Duodenal mucosa (tissue), 2 donors: ENCODE results near the gene ZNF74.
A peak's percentile ranks its signal among the peaks of the same experiment; 100 is the strongest.

Source experiments
- H3K27ac ChIP-seq: one replicate; pipeline ENCODE4 v1.7.0; 2013; ENCODE audit warnings: low read depth, low read length
- H3K27me3 ChIP-seq, 2 donors: one replicate each; pipeline ENCODE4 v1.7.0; 2013; ENCODE audit warnings: low read length in 2 of 2, control low read depth in 1 of 2; ENCODE audit not compliant: insufficient read depth in 2 of 2, control insufficient read depth in 1 of 2
- H3K36me3 ChIP-seq, 2 donors: one replicate each; pipeline ENCODE4 v1.7.0; 2013; ENCODE audit warnings: low read length in 2 of 2, control low read depth in 1 of 2; ENCODE audit not compliant: insufficient read depth in 2 of 2, control insufficient read depth in 1 of 2
- H3K4me1 ChIP-seq, 2 donors: one replicate each; pipeline ENCODE4 v1.7.0; 2013; ENCODE audit warnings: low read length in 2 of 2, control low read depth in 1 of 2; ENCODE audit not compliant: insufficient read depth in 2 of 2, control insufficient read depth in 1 of 2
- H3K4me3 ChIP-seq, 2 donors: one replicate each; pipeline ENCODE4 v1.7.0; 2013; ENCODE audit warnings: low read length in 2 of 2, low read depth in 1 of 2
- H3K9ac ChIP-seq, 2 donors: one replicate each; pipeline ENCODE4 v1.7.0; 2013; ENCODE audit warnings: low read length in 2 of 2, low read depth in 1 of 2
- H3K9me3 ChIP-seq, 2 donors: one replicate each; pipeline ENCODE4 v1.7.0; 2013; ENCODE audit warnings: low read length in 2 of 2, control low read depth in 1 of 2; ENCODE audit not compliant: control insufficient read depth in 1 of 2

ZNF74 gene

DNA sequence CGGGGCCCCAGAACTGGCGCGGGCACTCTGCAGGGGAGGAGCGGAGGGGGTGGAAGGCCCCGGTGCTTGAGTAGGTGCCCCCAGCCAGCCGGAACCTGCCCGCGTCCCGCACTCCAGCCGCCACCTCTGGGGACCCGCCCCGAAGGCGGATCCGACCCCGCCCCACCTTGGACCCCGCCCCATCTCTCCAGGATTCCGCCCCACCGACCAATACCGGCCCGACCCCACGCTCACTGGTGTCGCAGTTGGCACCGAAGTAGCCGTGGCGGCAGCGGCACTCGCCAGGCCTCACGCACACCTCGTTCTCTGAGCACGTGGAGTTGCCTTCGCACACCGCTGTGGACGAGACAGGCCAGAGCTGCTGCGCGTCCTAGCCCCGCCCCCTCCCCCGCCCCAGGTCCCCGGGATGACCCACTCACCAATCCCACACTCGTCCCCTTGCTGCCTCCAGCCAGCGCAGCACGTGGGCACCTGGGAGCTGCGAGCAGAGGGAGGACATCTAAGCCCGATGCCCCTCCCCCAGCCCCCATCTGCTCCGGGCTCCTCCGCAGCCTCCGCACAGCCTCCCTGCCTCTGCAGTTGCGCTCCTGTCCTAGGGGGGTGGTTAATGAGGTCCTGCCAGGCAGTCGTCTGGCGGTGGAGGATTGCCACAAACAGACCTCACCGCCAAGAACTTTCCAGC lies 37.7 kb downstream of the ZNF74 start:
- Histone ChIP-seq H3K9me3 (no peaks in the 10 kb centered on the region), H3K27ac (no peak overlapping the region), H3K36me3 (no peaks in the 10 kb centered on the region), H3K4me1 (peaks cover 19 to 33% of the 10 kb centered on the region in 2 donors), H3K27me3 (peaks cover 72 to 79% of the 10 kb centered on the region in 2 donors), H3K4me3 (peak overlapping the region in 1 of 2 donors; percentile 52), H3K9ac (no peak overlapping the region)

DNA sequence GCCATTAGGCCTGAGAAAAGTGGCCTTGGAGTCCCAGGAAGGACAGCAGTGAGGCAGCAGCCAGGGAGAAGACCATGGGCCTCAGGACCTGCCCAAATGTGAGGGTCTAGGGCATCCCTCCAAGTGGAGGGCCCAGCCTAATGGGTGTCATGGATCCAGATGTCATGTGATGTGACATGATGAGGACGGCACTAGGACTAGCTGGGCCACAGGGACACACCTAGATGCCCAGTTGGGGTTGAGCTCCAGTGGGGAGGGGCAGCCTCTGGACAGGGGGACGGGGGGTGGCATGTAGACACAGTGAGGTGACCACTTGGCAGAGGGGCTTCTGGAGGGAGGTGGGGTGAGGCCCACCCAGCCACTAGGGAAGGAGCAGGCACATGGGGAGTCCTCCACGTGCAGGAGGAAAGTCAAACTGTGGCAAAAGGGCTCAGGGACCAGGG lies 38.3 kb downstream of the ZNF74 start:
- Histone ChIP-seq H3K4me3 (no peak overlapping the region), H3K27ac (no peak overlapping the region), H3K9me3 (no peaks in the 10 kb centered on the region), H3K27me3 (peaks cover 75 to 80% of the 10 kb centered on the region in 2 donors), H3K36me3 (no peaks in the 10 kb centered on the region), H3K4me1 (peaks cover 19 to 38% of the 10 kb centered on the region in 2 donors), H3K9ac (no peak overlapping the region)

- no peaks in the 10 kb centered on the region for H3K36me3 ChIP-seq
- peaks cover 74 to 78% of the 10 kb centered on the region in 2 donors for H3K27me3 ChIP-seq
- no peak overlapping the region for H3K4me3 ChIP-seq
- no peak overlapping the region for H3K9ac ChIP-seq
- no peak overlapping the region for H3K27ac ChIP-seq
- no peaks in the 10 kb centered on the region for H3K9me3 ChIP-seq
- peaks cover 19 to 40% of the 10 kb centered on the region in 2 donors for H3K4me1 ChIP-seq
Observed at GRCh38 chr22:20433191-20433590, 39.2 kb downstream of the ZNF74 start.

- peaks cover 17 to 44% of the 10 kb centered on the region in 2 donors for H3K4me1 ChIP-seq
- H3K36me3 ChIP-seq = no peaks in the 10 kb centered on the region
Observed at GRCh38 chr22:20433686-20434241, 39.8 kb downstream of the ZNF74 start.

DNA sequence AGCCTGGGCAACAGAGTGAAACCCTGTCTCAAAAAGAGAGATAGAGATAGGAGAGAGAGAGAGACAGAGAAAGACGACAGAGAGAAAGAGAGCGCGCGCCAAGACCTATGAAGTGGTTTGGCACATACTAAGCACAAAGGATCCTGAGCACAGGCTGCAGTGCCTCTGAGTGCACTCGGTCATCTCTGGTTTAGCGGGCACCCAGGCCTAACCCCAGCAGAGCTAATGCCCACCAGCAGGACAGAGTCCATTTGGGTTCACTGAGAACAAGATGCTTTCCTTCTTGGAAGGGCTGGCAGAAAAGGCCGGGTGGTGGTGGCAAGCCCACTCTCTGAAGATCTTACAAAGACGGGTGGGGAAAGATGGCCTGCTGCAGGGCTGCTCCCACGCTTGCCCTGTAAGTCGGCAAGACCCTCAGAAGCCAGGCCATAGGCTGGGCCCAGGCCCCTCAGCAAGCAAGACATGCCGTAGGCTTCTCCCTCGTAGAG lies 40.4 kb downstream of the ZNF74 start:
- Histone ChIP-seq H3K27me3 (peaks cover 73 to 80% of the 10 kb centered on the region in 2 donors), H3K9me3 (no peaks in the 10 kb centered on the region), H3K9ac (no peak overlapping the region), H3K4me3 (no peak overlapping the region), H3K27ac (no peak overlapping the region), H3K4me1 (peaks cover 13 to 42% of the 10 kb centered on the region in 2 donors), H3K36me3 (no peaks in the 10 kb centered on the region)

More at GRCh38 chr22:20433686-20434241, 39.8 kb downstream of the ZNF74 start:
- H3K9ac ChIP-seq = no peak overlapping the region
- H3K27me3 ChIP-seq = peaks cover 75 to 81% of the 10 kb centered on the region in 2 donors
- H3K4me3 ChIP-seq = no peak overlapping the region
- no peak overlapping the region for H3K27ac ChIP-seq
- H3K9me3 ChIP-seq = no peaks in the 10 kb centered on the region

DNA sequence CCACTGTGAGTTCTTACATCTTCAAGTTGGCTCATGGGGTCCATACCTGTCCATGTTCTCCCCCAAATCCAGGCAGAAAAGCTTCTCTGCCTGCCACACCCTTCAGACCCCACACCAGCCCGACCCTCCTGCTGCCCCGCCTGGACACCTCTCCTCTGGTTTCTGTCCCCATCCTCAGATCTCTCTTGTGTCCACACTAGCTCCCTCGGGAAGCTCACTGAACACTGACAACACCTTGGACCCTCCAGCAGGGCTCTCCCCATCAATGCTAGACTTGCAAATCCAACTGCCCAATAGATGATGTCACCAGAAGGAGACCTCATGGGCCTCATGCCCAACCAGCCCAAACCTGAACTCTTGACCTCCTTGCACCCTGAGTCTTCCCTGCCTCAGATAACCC lies 40.8 kb downstream of the ZNF74 start:
- H3K36me3 ChIP-seq = no peaks in the 10 kb centered on the region
- H3K27ac ChIP-seq = no peak overlapping the region
- H3K4me1 ChIP-seq = peaks cover 13 to 37% of the 10 kb centered on the region in 2 donors
- no peak overlapping the region for H3K4me3 ChIP-seq
- no peak overlapping the region for H3K9ac ChIP-seq
- no peaks in the 10 kb centered on the region for H3K9me3 ChIP-seq
- peaks cover 72 to 76% of the 10 kb centered on the region in 2 donors for H3K27me3 ChIP-seq

GRCh38 chr22:20435436-20436306 lies 41.7 kb downstream of the ZNF74 start:
- peak overlapping the region; percentile 21 to 54 for H3K4me3 ChIP-seq
- H3K9me3 ChIP-seq = no peaks in the 10 kb centered on the region
- peaks cover 0 to 2% of the 10 kb centered on the region in 2 donors for H3K36me3 ChIP-seq
- H3K27me3 ChIP-seq = peaks cover 63 to 67% of the 10 kb centered on the region in 2 donors
- no peak overlapping the region for H3K27ac ChIP-seq
- peaks cover 6 to 29% of the 10 kb centered on the region in 2 donors for H3K4me1 ChIP-seq
- H3K9ac ChIP-seq = no peak overlapping the region

DNA sequence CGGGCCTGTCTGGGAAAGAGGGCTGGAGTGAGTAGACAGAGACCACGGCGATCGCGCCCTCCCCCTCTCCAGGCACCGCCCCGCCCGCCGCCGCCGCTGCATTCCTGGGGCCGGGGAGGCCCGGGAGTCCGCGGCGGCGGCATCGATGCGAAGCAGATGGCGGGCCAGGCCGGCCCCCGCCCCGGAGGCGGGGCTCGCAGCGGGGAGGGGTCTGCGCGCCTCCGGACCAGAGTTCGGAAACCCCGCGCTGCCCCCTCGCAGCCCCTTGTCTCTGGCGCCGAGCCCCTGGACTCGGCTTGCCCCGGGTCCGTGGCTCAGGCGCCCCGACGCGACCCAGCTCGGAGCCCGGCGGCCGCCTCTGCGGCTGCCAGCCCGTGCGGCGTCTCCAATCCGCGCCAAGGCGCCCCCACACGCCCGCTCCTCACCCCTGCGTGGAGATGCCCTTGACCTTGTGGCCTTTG lies 42.4 kb downstream of the ZNF74 start:
- Histone ChIP-seq H3K27me3 (peaks cover 60% of the 10 kb centered on the region in 2 donors), H3K9ac (no peak overlapping the region), H3K4me1 (peaks cover 2 to 22% of the 10 kb centered on the region in 2 donors)

DNA sequence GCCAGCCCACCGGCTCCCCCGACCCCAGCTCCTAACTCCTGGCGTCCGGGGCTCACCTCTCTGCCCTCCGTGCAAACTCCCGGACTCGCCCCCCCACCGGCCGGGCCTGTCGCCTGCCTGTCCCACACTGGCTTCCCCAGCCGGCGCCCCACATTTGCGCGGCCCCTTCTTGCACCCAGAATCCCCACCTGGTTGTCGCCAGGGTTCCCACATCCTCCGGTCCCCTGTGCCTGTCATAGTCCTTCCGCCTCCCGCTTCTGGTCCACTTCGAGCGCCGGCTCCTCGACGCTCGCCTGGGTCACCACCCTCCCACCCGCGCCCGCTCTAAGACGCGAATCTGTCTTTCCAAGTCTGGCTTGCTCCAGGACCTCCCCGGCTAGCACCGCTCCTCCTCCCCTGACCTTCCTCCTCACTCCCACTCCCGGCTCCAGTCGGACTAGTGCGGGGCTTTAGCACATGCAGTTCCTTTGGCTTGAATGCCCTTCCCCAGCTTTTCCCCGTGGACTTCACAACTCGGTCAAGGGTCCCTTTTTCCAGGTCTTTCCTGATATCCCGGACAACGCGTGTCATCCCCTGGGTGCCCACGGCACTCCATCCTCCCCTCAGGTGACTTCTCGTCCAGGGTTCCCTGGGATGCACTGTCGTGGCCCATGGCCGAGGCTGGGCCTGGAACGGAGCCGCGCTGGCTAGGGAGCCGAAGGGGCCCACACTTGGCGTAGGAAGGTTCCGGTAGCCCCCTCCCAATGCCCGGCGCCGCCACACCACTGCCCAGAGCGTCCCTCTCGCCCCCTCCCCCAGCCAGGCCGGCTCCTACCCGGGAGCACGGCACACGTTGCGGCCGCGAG lies 43.0 kb downstream of the ZNF74 start:
- H3K9ac ChIP-seq = peak overlapping the region; percentile 32 to 38
- H3K36me3 ChIP-seq = peaks cover under 1 to 4% of the 10 kb centered on the region in 2 donors
- peaks cover 0 to 21% of the 10 kb centered on the region in 2 donors for H3K4me1 ChIP-seq
- H3K4me3 ChIP-seq = peak overlapping the region; percentile 54 to 62
- peaks cover 54 to 57% of the 10 kb centered on the region in 2 donors for H3K27me3 ChIP-seq
- H3K9me3 ChIP-seq = no peaks in the 10 kb centered on the region
- peak overlapping the region; percentile 20 for H3K27ac ChIP-seq

More for the DNA sequence above, 42.4 kb downstream of the ZNF74 start:
- H3K9me3 ChIP-seq = no peaks in the 10 kb centered on the region
- no peak overlapping the region for H3K27ac ChIP-seq
- H3K4me3 ChIP-seq = peak overlapping the region; percentile 54 to 62
- peaks cover 0 to 4% of the 10 kb centered on the region in 2 donors for H3K36me3 ChIP-seq
